MG63 (cell line): Measurements from ENCODE around the gene SPATS2. TPM values are rescaled to one million over a fixed set of nuclear protein-coding genes. Genes with fewer than 3 reads are reported as not detected.

ENCODE experiments used
- DNase-seq: peaks from one replicate; pipeline ENCODE4 v3.0.0-alpha.2; 2020
- H3K27me3 ChIP-seq: fragments of 250-450 bp; sonication (Bioruptor Pico); 2 replicates; pipeline ENCODE4 v1.5.1; 2020; ENCODE audit warnings: mild to moderate bottlenecking, moderate library complexity
- H3K36me3 ChIP-seq: fragments of 250-450 bp; sonication (Bioruptor Pico); 2 replicates; pipeline ENCODE4 v1.5.1; 2020; ENCODE audit warnings: mild to moderate bottlenecking, moderate library complexity
- H3K4me3 ChIP-seq: fragments of 250-450 bp; sonication (Bioruptor Pico); 2 replicates; pipeline ENCODE4 v1.5.1; 2020; ENCODE audit warnings: mild to moderate bottlenecking, moderate library complexity
- H3K9me3 ChIP-seq: fragments of 250-450 bp; sonication (Bioruptor Pico); 2 replicates; pipeline ENCODE4 v1.5.1; 2020; ENCODE audit warnings: mild to moderate bottlenecking, moderate library complexity
- total RNA-seq: library from RNA; depleted of rRNA; stranded (reverse); fragments of >200 nt; shearing (Covaris generic); gene quantifications from 2 replicates; pipeline ENCODE4 v1.2.3, GENCODE V29; 2014; ENCODE audit warnings: low replicate concordance

Gene SPATS2
- total RNA-seq, 1 experiment from 2014 or later: 43.8 TPM

GRCh38 chr12:49344486-49345050, 22.7 kb upstream of the SPATS2 start:
- Histone ChIP-seq H3K36me3 (no peaks in the 10 kb centered on the region), H3K4me3 (no peak overlapping the region), H3K27me3 (peaks cover 10% of the 10 kb centered on the region), H3K9me3 (no peaks in the 10 kb centered on the region)
- no peak for DNase-seq

DNA sequence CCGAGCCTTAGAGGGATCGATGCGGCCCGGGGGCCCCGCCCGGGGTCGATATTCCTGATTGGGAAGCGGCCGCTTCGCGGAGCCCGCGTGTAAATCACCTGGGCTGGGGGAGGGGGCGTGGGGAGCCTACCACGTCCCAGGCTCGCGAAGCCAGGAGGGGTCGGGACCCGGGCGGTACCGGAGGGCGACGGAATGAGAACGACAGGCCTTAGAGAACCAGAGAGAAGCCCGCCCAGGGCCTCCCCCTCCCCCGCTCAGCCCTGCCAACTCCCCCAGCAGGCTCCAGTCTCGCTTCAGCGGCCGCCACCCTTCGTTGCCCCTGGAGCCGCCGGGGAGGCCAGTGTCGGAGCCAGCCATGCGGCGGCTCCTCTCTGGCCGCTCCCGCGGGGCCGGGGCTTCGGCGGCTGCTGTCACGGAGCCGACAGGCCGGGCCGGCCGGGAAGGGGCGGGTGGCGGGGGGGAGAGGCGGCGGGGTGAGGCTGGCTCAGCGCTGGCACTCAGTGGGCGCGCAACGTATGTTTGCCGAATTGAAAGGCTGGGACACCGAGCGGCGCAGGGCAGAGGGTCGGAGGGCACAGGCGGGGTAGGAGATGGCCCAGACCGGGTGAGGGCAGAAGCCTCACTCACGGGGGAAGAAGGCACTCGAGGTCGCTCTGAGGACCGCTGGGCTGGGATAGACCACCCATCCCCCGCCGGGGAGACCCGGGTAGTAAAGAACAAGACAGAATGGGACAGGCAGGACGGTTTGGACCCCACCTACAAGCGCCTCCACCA, 22.0 kb upstream of the SPATS2 start:
- no peak overlapping the region for H3K4me3 ChIP-seq
- no peaks in the 10 kb centered on the region for H3K9me3 ChIP-seq
- peaks cover 10% of the 10 kb centered on the region for H3K27me3 ChIP-seq
- H3K36me3 ChIP-seq: no peaks in the 10 kb centered on the region
- no peak for DNase-seq

DNA sequence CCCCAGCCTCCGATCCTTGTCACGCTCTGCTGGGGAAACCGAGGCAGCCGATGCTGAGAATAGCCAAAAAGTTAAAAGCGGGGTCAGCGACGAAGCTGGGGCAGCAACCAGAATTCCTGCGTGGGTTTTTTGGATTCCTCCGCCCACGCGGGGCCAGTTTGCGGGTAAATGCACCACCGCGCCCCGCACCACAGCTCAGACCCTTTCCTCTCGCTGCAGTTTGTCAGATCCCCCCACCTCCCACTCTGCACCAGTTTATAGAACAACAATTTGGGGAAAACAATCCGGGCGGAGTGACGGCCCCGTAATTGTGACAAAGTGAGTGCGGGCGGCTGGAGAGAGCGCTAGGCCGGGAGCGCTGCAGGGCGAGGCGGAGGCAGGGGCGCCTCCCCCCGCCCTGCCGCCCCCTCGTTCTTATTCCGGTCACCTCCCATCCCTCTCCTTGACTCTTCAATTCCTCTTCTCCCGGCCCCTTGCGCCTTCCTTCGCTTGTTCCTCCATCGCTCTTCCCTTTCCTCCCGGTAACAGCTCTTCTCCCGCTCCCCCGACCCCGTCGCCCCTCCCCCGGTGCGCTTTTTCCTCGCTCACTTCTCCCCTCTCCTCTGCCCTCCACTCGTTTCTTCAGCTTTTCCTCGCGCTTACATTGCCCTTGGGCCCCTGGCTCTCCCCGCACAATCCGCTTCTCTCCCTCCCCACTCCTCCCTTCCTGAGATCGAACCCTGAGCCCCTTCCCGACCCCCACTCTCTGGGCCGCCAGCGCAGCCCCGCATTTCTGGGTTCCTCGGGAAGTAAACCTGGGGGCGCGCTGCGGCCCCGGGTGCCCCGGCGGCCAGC, 21.2 kb upstream of the SPATS2 start:
- DNase-seq: no peak
- Histone ChIP-seq H3K36me3 (no peaks in the 10 kb centered on the region), H3K9me3 (no peaks in the 10 kb centered on the region), H3K4me3 (no peak overlapping the region), H3K27me3 (peaks cover 10% of the 10 kb centered on the region)

- peaks cover 10% of the 10 kb centered on the region for H3K27me3 ChIP-seq
- no peak for DNase-seq
Measured at GRCh38 chr12:49346659-49347310, 20.5 kb upstream of the SPATS2 start, which contains the start of gene DNAJC22. Gene DNAJC22, plus strand, starts transcription at chr12:49346888. Its CDS starts 1,985 bp downstream, at chr12:49348873.

GRCh38 chr12:49347311-49348193, 19.7 kb upstream of the SPATS2 start:
- DNase-seq: peak; percentile 94
- Histone ChIP-seq H3K27me3 (peaks cover 10% of the 10 kb centered on the region), H3K4me3 (peak overlapping the region; percentile 38), H3K36me3 (no peaks in the 10 kb centered on the region), H3K9me3 (no peaks in the 10 kb centered on the region)

More at GRCh38 chr12:49346659-49347310, 20.5 kb upstream of the SPATS2 start, which contains the start of gene DNAJC22:
- Histone ChIP-seq H3K36me3 (no peaks in the 10 kb centered on the region), H3K9me3 (no peaks in the 10 kb centered on the region), H3K4me3 (peak within 1 kb of the TSS; percentile 38)

GRCh38 chr12:49348781-49349180, 18.5 kb upstream of the SPATS2 start:
- Histone ChIP-seq H3K27me3 (peaks cover 10% of the 10 kb centered on the region), H3K9me3 (no peaks in the 10 kb centered on the region), H3K4me3 (no peak overlapping the region), H3K36me3 (no peaks in the 10 kb centered on the region)
- DNase-seq: no peak

DNA sequence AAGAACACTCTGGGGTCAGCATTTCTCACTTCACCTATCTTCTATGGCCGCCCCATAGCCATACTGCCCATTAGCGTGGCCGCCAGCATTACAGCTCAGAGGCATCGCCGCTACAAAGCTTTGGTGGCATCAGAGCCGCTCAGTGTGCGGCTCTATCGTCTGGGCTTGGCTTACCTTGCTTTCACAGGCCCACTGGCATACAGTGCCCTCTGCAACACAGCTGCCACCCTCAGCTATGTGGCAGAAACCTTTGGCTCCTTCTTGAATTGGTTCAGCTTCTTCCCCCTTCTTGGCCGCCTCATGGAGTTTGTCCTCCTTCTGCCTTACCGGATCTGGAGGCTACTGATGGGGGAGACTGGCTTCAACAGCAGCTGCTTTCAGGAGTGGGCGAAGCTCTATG, 18.0 kb upstream of the SPATS2 start:
- no peak for DNase-seq
- no peaks in the 10 kb centered on the region for H3K9me3 ChIP-seq
- H3K27me3 ChIP-seq: peaks cover 10% of the 10 kb centered on the region
- H3K36me3 ChIP-seq: no peaks in the 10 kb centered on the region
- no peak overlapping the region for H3K4me3 ChIP-seq

DNA sequence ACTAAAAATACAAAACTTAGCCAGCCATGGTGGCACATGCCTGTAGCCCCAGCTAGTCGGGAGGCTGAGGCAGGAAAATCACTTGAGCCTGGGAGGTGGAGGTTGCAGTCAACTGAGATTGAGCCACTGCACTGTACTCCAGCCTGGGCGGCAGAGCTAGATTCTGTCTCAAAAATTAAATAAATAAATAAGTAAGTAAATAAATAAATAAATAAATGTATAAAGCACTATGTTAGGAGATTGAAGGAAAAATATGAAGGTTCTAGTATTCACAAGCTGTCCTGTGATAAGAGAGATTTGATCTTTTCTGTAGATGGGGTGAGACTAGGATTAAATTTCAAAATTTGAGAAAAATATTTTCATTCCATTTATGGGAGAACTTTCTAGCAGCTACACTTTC, 14.9 kb upstream of the SPATS2 start:
- Histone ChIP-seq H3K36me3 (no peaks in the 10 kb centered on the region), H3K4me3 (no peak overlapping the region), H3K27me3 (no peaks in the 10 kb centered on the region; the same call in 1 of the 2 replicates), H3K9me3 (no peaks in the 10 kb centered on the region)
- DNase-seq: no peak

- H3K4me3 ChIP-seq: no peak overlapping the region
- H3K27me3 ChIP-seq: no peaks in the 10 kb centered on the region
- no peaks in the 10 kb centered on the region for H3K36me3 ChIP-seq
- DNase-seq: no peak
- H3K9me3 ChIP-seq: no peaks in the 10 kb centered on the region
Measured at GRCh38 chr12:49355913-49356312, 11.3 kb upstream of the SPATS2 start.

DNA sequence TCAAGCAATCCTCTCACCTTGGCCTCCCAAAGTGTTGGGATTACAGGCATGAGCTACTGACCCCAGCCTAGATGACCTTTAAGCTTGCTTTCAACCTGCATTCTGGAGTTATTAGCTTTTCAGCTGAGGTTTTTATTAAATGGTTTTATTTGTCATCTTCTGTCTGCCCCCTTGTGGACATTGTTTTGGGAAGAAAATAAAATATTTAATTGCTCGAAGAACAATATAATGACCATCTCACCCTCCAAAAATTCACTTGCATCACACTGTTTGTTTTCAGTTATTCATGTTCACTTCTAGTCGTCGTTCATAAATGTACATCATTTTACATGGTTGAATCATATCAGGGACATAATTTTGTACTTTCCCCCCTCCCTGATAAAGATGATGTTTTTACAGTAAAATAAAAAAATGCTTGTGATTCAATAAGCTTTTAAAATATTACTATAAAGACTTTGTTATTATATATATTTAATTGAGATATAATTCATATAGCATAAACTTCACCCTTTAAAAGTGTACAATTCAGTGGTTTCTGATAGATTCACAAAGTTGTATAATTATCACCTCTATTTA, 10.1 kb upstream of the SPATS2 start:
- Histone ChIP-seq H3K36me3 (no peaks in the 10 kb centered on the region), H3K9me3 (no peaks in the 10 kb centered on the region), H3K27me3 (no peaks in the 10 kb centered on the region), H3K4me3 (no peak overlapping the region)
- DNase-seq: no peak

DNA sequence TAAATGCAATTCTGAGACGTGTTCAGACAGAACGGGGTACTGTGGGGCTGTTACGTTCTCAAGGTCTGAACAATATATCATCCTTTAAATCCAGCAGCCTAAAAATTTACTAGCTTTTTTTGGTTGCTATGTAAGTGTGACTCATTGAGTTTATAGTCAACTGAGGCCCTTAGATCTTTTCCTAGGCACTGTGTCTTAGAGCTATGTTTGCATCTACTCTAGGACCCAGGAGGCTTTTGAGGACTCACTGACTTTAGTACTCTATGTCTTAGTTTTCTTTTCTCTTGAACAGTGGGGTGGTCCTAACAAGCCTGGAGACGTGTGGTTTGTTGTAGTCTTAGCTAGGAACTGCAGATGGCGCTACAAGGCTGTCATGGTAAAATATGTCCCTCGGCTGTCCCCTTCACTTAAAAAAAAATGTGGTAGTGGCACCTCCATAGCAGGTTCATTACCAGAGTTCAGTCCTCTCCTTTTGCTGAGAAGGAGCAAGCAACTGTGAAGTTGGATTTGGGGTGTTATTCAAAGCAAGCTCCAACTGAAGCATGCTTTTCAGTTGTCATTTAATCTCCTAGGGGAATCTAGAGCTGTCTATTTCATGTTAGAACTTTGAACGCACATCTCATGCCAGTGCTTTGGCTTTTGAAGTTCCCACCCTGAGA, 8.7 kb upstream of the SPATS2 start:
- Histone ChIP-seq H3K4me3 (no peak overlapping the region), H3K27me3 (no peaks in the 10 kb centered on the region), H3K36me3 (no peaks in the 10 kb centered on the region), H3K9me3 (no peaks in the 10 kb centered on the region)
- no peak for DNase-seq

GRCh38 chr12:49359671-49360070, 7.6 kb upstream of the SPATS2 start:
- Histone ChIP-seq H3K36me3 (no peaks in the 10 kb centered on the region), H3K27me3 (no peaks in the 10 kb centered on the region), H3K4me3 (no peak overlapping the region), H3K9me3 (no peaks in the 10 kb centered on the region)
- DNase-seq: no peak

DNA sequence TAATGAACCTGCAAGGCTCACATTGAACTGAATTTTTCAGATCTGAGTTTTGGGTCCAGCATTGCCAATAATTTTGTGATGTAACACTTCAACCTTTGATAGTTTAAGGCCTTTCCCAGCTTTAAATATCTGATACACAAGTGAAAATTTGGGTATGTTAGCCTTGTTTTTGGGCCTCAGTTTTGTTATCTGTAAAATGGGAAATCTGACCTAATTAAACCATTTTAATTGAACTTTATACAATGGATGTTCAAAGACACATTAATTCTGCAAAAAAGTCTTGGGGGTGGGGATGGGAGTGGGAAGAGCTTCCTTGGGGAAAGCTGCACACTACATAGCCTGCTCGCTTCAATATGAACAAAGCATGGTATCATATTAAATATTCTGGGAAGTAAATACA, 5.2 kb upstream of the SPATS2 start:
- H3K36me3 ChIP-seq: no peaks in the 10 kb centered on the region
- no peaks in the 10 kb centered on the region for H3K9me3 ChIP-seq
- H3K4me3 ChIP-seq: no peak overlapping the region
- DNase-seq: no peak
- no peaks in the 10 kb centered on the region for H3K27me3 ChIP-seq

- DNase-seq: no peak
- Histone ChIP-seq H3K36me3 (no peaks in the 10 kb centered on the region), H3K9me3 (no peaks in the 10 kb centered on the region), H3K4me3 (no peak overlapping the region), H3K27me3 (no peaks in the 10 kb centered on the region)
Measured at GRCh38 chr12:49364989-49365388, 2.3 kb upstream of the SPATS2 start.

DNA sequence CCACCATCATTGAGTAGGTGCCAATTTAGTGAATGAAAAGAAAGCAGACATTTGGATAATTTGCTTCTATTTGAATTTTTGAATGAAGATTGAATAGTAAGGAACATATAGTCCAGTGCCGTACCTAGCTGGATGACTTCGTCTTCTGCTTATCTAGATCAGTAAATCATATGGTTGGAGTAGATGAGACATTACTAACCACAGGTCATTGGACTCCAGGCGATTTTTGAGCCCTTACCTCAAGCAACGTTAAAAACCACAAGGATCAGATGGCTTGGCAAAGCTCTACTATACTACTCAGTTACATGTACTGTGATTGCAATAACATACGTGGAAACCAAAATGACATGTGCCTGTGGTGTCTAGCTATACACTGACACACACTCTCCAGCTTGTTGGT, 1.7 kb upstream of the SPATS2 start:
- DNase-seq: no peak
- Histone ChIP-seq H3K36me3 (no peaks in the 10 kb centered on the region), H3K4me3 (peak overlapping the region; percentile 98), H3K9me3 (no peaks in the 10 kb centered on the region), H3K27me3 (no peaks in the 10 kb centered on the region)
